GM12891 (cell line): Measurements from ENCODE around the gene MAP3K3.

Experiments
- POLR2A ChIP-seq: IDR thresholded peaks from 2 replicates; pipeline ENCODE4 v1.6.1; 2011; ENCODE audit warnings: low read depth, low read length, control low read depth
- POLR2AphosphoS5 ChIP-seq: IDR thresholded peaks from 2 replicates; pipeline ENCODE4 v1.6.1; 2011; ENCODE audit warnings: low read depth, low read length, control low read depth
- SPI1 ChIP-seq: IDR thresholded peaks from 2 replicates; pipeline ENCODE4 v1.6.1; 2011; ENCODE audit warnings: low read depth, low read length, control low read depth
- TAF1 ChIP-seq: IDR thresholded peaks from 2 replicates; pipeline ENCODE4 v1.6.1; 2011; ENCODE audit warnings: low read depth, low read length, control low read depth

GRCh38 chr17:63716426-63716825 lies 94.2 kb downstream of the MAP3K3 start:
- TF ChIP-seq POLR2A (no peak), POLR2AphosphoS5 (no peak), TAF1 (no peak), SPI1 (no peak)
